ENCODE measurements around the gene DNAJC16.
"Not testable (repeated sequence)": the region's sequence is repeated elsewhere in the genome, so short reads cannot be mapped to it uniquely, and the experiment has no call there.

The DNAJC16 gene

GRCh38 chr1:15508700-15509487, 17.8 kb upstream of the DNAJC16 start:
- no peak for DNase-seq

GRCh38 chr1:15509586-15509985, 17.1 kb upstream of the DNAJC16 start:
- no peak for DNase-seq

- DNase-seq = no peak
Measured at GRCh38 chr1:15510611-15511405, 15.8 kb upstream of the DNAJC16 start.

GRCh38 chr1:15513192-15513591, 13.5 kb upstream of the DNAJC16 start:
- no peak for DNase-seq

GRCh38 chr1:15513919-15514318, 12.7 kb upstream of the DNAJC16 start:
- DNase-seq = no peak

GRCh38 chr1:15514557-15514956, 12.1 kb upstream of the DNAJC16 start:
- DNase-seq = not testable (repeated sequence)

GRCh38 chr1:15515022-15515663, 11.5 kb upstream of the DNAJC16 start:
- no peak for DNase-seq

- no peak for DNase-seq
Measured at GRCh38 chr1:15519625-15520024, 7.0 kb upstream of the DNAJC16 start.

GRCh38 chr1:15521206-15521906, 5.3 kb upstream of the DNAJC16 start:
- DNase-seq = not testable (repeated sequence)

- DNase-seq = no peak
Measured at GRCh38 chr1:15522551-15522950, 4.1 kb upstream of the DNAJC16 start.

GRCh38 chr1:15523104-15524020, 3.3 kb upstream of the DNAJC16 start:
- no peak for DNase-seq

- no peak for DNase-seq
Measured at GRCh38 chr1:15524021-15524282, 2.7 kb upstream of the DNAJC16 start, which contains the start of gene CASP9. TSS of gene CASP9 (minus strand) at chr1:15524215. CDS start at chr1:15524200, 15 bp downstream.

GRCh38 chr1:15524283-15525049, 2.2 kb upstream of the DNAJC16 start:
- DNase-seq = peak; percentile 100

- DNase-seq = no peak
Measured at GRCh38 chr1:15525050-15526020, 1.3 kb upstream of the DNAJC16 start.

- DNase-seq = no peak
Measured at GRCh38 chr1:15526021-15526489, 593 bp upstream of the DNAJC16 start.

- no peak for DNase-seq
Measured at GRCh38 chr1:15531003-15531402, 4.4 kb downstream of the DNAJC16 start.

- DNase-seq = no peak
Measured at GRCh38 chr1:15531682-15532081, 5.0 kb downstream of the DNAJC16 start.

GRCh38 chr1:15538771-15539170, 12.1 kb downstream of the DNAJC16 start:
- DNase-seq = no peak

GRCh38 chr1:15540186-15540585, 13.5 kb downstream of the DNAJC16 start:
- DNase-seq = no peak

All from stimulated activated CD4-positive, alpha-beta T cell treated with anti-CD3 and anti-CD28 coated beads, Interleukin-1b, Interleukin-23, amount 100 ng/mL, for 48 hours (primary cell).